ENCODE results near the gene LHFPL2.

Gene LHFPL2

GRCh38 chr5:78636682-78637081 is 11.9 kb downstream of the LHFPL2 start:
- no peak for TF ChIP-seq CTCF (IDR thresholded peaks at IDR 0.05; ENCODE audit: low read length, missing control alignments)
- no peak for DNase-seq (ENCODE audit: low read depth)
- no peak overlapping the region for H3K4me3 ChIP-seq (replicated peaks; ENCODE audit: low read depth, low read length)

GRCh38 chr5:78634634-78635033 is 13.9 kb downstream of the LHFPL2 start:
- peak; percentile 10 for TF ChIP-seq CTCF (IDR thresholded peaks at IDR 0.05; ENCODE audit: low read length, missing control alignments)
- DNase-seq (ENCODE audit: low read depth): no peak
- H3K4me3 ChIP-seq (replicated peaks; ENCODE audit: low read depth, low read length): no peak overlapping the region

- no peak for TF ChIP-seq CTCF (IDR thresholded peaks at IDR 0.05; ENCODE audit: low read length, missing control alignments)
- no peak for DNase-seq (ENCODE audit: low read depth)
- no peak overlapping the region for H3K4me3 ChIP-seq (replicated peaks; ENCODE audit: low read depth, low read length)
Measured at GRCh38 chr5:78634229-78634628, 14.3 kb downstream of the LHFPL2 start.

GRCh38 chr5:78633700-78634099 is 14.9 kb downstream of the LHFPL2 start:
- no peak for TF ChIP-seq CTCF (IDR thresholded peaks at IDR 0.05; ENCODE audit: low read length, missing control alignments)
- no peak overlapping the region for H3K4me3 ChIP-seq (replicated peaks; ENCODE audit: low read depth, low read length)
- DNase-seq (ENCODE audit: low read depth): no peak

- H3K4me3 ChIP-seq (replicated peaks; ENCODE audit: low read depth, low read length): no peak overlapping the region
- no peak for TF ChIP-seq CTCF (IDR thresholded peaks at IDR 0.05; ENCODE audit: low read length, missing control alignments)
- no peak for DNase-seq (ENCODE audit: low read depth)
Measured at GRCh38 chr5:78632467-78632866, 16.1 kb downstream of the LHFPL2 start.

- DNase-seq (ENCODE audit: low read depth): no peak
- no peak overlapping the region for H3K4me3 ChIP-seq (replicated peaks; ENCODE audit: low read depth, low read length)
- no peak for TF ChIP-seq CTCF (IDR thresholded peaks at IDR 0.05; ENCODE audit: low read length, missing control alignments)
Measured at GRCh38 chr5:78631931-78632330, 16.6 kb downstream of the LHFPL2 start.

GRCh38 chr5:78630047-78630446 is 18.5 kb downstream of the LHFPL2 start:
- no peak for TF ChIP-seq CTCF (IDR thresholded peaks at IDR 0.05; ENCODE audit: low read length, missing control alignments)
- no peak for DNase-seq (ENCODE audit: low read depth)
- no peak overlapping the region for H3K4me3 ChIP-seq (replicated peaks; ENCODE audit: low read depth, low read length)

Measured in fibroblast of pulmonary artery (primary cell).